Loucy (cell line): ENCODE data around the gene SLC2A4.

ENCODE experiments used
- EZH2phosphoT487 ChIP-seq: fragments of 200-600 bp; IDR thresholded peaks from 2 replicates; pipeline ENCODE4 v1.6.1; 2018; ENCODE audit warnings: antibody characterized with exemption, mild to moderate bottlenecking, moderate library complexity, borderline replicate concordance
- TF ChIP-seq, protein P1 (sequence below): fragments of 200-600 bp; sonication (generic); conservative IDR thresholded peaks from 2 replicates; pipeline ENCODE4 v1.5.1; 2014; ENCODE audit warnings: mild to moderate bottlenecking, antibody characterized with exemption, low read length

DNA sequence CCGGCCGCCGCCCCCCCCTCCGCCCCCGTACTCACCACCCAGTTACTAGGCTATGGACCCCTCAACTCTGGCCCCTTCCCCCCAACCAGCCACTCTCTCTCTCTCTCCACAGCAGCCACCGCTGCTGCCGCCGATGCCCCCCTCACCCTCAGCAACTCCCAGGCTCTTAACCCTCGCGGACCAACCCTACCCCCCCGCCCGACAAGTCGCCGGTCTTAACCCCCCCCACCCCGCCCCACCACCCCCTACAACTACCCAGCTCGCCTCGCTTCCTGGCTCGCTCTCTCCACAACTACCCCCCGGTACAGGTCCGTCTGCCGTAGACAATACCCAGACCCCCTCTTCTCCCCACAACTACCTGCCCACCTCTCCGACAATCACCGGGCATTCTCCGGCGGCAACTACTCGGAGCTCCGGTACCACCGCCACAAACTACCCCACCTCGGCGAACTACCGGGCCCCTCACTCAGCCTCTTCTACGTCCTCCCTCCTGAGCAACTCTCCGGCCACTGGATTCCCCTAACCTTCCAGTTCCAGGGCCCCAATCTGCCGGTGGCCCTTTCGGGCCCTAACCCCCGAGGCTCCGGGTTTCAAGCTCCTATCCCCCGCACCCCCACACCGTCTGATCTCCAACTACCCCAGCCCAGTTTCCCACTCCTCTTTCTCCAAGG, 43.0 kb upstream of the SLC2A4 start:
- TF ChIP-seq, protein P1, sequence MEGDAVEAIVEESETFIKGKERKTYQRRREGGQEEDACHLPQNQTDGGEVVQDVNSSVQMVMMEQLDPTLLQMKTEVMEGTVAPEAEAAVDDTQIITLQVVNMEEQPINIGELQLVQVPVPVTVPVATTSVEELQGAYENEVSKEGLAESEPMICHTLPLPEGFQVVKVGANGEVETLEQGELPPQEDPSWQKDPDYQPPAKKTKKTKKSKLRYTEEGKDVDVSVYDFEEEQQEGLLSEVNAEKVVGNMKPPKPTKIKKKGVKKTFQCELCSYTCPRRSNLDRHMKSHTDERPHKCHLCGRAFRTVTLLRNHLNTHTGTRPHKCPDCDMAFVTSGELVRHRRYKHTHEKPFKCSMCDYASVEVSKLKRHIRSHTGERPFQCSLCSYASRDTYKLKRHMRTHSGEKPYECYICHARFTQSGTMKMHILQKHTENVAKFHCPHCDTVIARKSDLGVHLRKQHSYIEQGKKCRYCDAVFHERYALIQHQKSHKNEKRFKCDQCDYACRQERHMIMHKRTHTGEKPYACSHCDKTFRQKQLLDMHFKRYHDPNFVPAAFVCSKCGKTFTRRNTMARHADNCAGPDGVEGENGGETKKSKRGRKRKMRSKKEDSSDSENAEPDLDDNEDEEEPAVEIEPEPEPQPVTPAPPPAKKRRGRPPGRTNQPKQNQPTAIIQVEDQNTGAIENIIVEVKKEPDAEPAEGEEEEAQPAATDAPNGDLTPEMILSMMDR: no peak
- TF ChIP-seq EZH2phosphoT487: no peak
